HCT116 (cell line): ENCODE results near the gene AKAP14. TPM values are rescaled to one million over a fixed set of nuclear protein-coding genes. Genes with fewer than 3 reads are reported as not detected.

Source experiments
- total RNA-seq: library from RNA; stranded (reverse); gene quantifications from one replicate; pipeline ENCODE4 v1.2.1, GENCODE V29; 2021; ENCODE audit not compliant: unreplicated experiment

Gene AKAP14
- total RNA-seq, 1 experiment from 2014 or later = not detected

Other genes starting within 250 kb of the AKAP14 start
- 10.8 TPM for gene SEPTIN6, start 202.7 kb upstream of the AKAP14 start, total RNA-seq
- 1.1 TPM for gene SOWAHD, start 137.3 kb upstream of the AKAP14 start, total RNA-seq
- gene RPL39, start 104.3 kb upstream of the AKAP14 start, total RNA-seq = 1,940 TPM
- 11.9 TPM for gene UPF3B, start 42.9 kb upstream of the AKAP14 start, total RNA-seq
- gene RNF113A, start 24.2 kb upstream of the AKAP14 start, total RNA-seq = 8.1 TPM
- 92.2 TPM for gene NDUFA1, start 24.1 kb upstream of the AKAP14 start, total RNA-seq
- gene NKAP, start 47.9 kb downstream of the AKAP14 start, total RNA-seq = 9.3 TPM
- not detected for gene RHOXF2B, start 181.8 kb downstream of the AKAP14 start, total RNA-seq
- gene RHOXF1, start 220.0 kb downstream of the AKAP14 start, total RNA-seq = 0.52 TPM